Regular cardiac myocyte (primary cell): ENCODE results near the gene DYDC2. TPM values are rescaled to one million over a fixed set of nuclear protein-coding genes. Genes with fewer than 3 reads are reported as not detected.

Experiments used
- total RNA-seq: library from RNA; depleted of rRNA; stranded (reverse); fragments of >200 nt; gene quantifications from 2 replicates; pipeline ENCODE4 v1.2.3, GENCODE V29; 2014

Gene DYDC2
- total RNA-seq, result not detected in 2 replicates

GRCh38 chr10:80356563-80356988 lies at the start of gene DYDC2, which contains the start of gene DYDC1:
DYDC2 (plus strand) TSS chr10:80356781; CDS start chr10:80362444, 5,663 bp downstream.
DYDC1 (minus strand) TSS chr10:80356755; CDS start chr10:80352601, 4,154 bp downstream.

GRCh38 chr10:80408242-80409101 lies 51.9 kb downstream of the DYDC2 start, which contains the start of gene PRXL2A:
PRXL2A (plus strand) TSS chr10:80408551; CDS start chr10:80420468, 11,917 bp downstream.

Other genes with a start within 250 kb of the DYDC2 start
- 12.8 and 19.4 TPM in 2 replicates for gene PLAC9, start 224.1 kb upstream of the DYDC2 start, total RNA-seq
- gene ANXA11, start 151.2 kb upstream of the DYDC2 start, total RNA-seq, result 33.0 and 55.6 TPM in 2 replicates
- gene MAT1A, start 67.1 kb upstream of the DYDC2 start, total RNA-seq, result not detected in 2 replicates
- not detected in 2 replicates for gene DYDC1, start within 50 bp of the DYDC2 start, total RNA-seq
- gene PRXL2A, start 51.8 kb downstream of the DYDC2 start, total RNA-seq, result 26.5 and 38.9 TPM in 2 replicates
- 14.7 and 76.3 TPM in 2 replicates for gene TSPAN14, start 97.5 kb downstream of the DYDC2 start, total RNA-seq
- under 0.01 TPM in 2 replicates for gene SH2D4B, start 181.1 kb downstream of the DYDC2 start, total RNA-seq